Lower lobe of right lung (tissue), 2 donors: ENCODE results near the gene TEX52. TPM values are rescaled to one million over a fixed set of nuclear protein-coding genes. Genes with fewer than 3 reads are reported as not detected.
"Not testable (repeated sequence)": the region's sequence is repeated elsewhere in the genome, so short reads cannot be mapped to it uniquely, and the experiment has no call there.

Source experiments
- ATAC-seq, 2 donors: fragments of 200-7000 bp; cut with Tn5 transposase; one replicate each; pipeline ENCODE4 v1.9.1; 2020 to 2022; ENCODE audit warnings: mild to moderate bottlenecking in 2 of 2, moderate library complexity in 2 of 2
- DNase-seq: peaks from one replicate; pipeline ENCODE4 v3.0.0-alpha.2; 2020
- H3K27ac ChIP-seq: fragments of 200-600 bp; one replicate; pipeline ENCODE4 v1.8.0; 2022
- H3K27me3 ChIP-seq: fragments of 200-600 bp; one replicate; pipeline ENCODE4 v1.8.0; 2022; ENCODE audit warnings: low read depth
- H3K36me3 ChIP-seq: fragments of 200-600 bp; one replicate; pipeline ENCODE4 v1.8.0; 2022; ENCODE audit warnings: mild to moderate bottlenecking
- H3K4me1 ChIP-seq: fragments of 200-600 bp; one replicate; pipeline ENCODE4 v1.8.0; 2022
- H3K4me3 ChIP-seq: fragments of 200-600 bp; one replicate; pipeline ENCODE4 v1.8.0; 2022; ENCODE audit warnings: mild to moderate bottlenecking
- H3K9me3 ChIP-seq: fragments of 200-600 bp; one replicate; pipeline ENCODE4 v1.8.0; 2022
- CTCF ChIP-seq: fragments of 200-600 bp; IDR thresholded peaks from one replicate; pipeline ENCODE4 v1.8.0; 2022; ENCODE audit warnings: antibody characterized with exemption, mild to moderate bottlenecking
- intact Hi-C: fragments of 100-400 bp; cut with DNase I; formaldehyde crosslinking; loops from one replicate; pipeline ENCODE4 v1.11.0; 2022
- total RNA-seq: library from RNA; stranded (reverse); fragmentation: NEBNext Ultra II Directional; extraction: Animal tissue kit (Norgen Biotek cat#: 25700); gene quantifications from one replicate; pipeline ENCODE4 v1.2.1, GENCODE V29; 2021
- donor health status: DM: no; HTN: yes; CAD: no; lungs with severe emphysema.

Gene TEX52
- total RNA-seq, 1 donor from 2014 or later: not detected

GRCh38 chr12:2877953-2878732 is 21.3 kb upstream of the TEX52 start:
- H3K4me1 ChIP-seq: peaks cover 26% of the 10 kb centered on the region
- H3K27me3 ChIP-seq: no peaks in the 10 kb centered on the region
- peak overlapping the region; percentile 95 for H3K4me3 ChIP-seq
- intact Hi-C loops: no loop called here
- peaks cover 5% of the 10 kb centered on the region for H3K36me3 ChIP-seq
- H3K9me3 ChIP-seq: no peaks in the 10 kb centered on the region
- DNase-seq (no peak), ATAC-seq (peak; percentile 45 to 55)
- peak overlapping the region; percentile 95 for H3K27ac ChIP-seq
- TF ChIP-seq CTCF: no peak

GRCh38 chr12:2877047-2877952 is 20.5 kb upstream of the TEX52 start, which contains the start of the genes FOXM1 and RHNO1:
FOXM1 (minus strand) TSS chr12:2877174; CDS start chr12:2874478, 2,696 bp downstream.
RHNO1 (plus strand) TSS chr12:2877223; CDS start chr12:2885367, 8,144 bp downstream.
- peaks cover 5% of the 10 kb centered on the region for H3K36me3 ChIP-seq
- DNase-seq: peak; percentile 93
- peak within 1 kb of the TSS; percentile 95 for H3K27ac ChIP-seq
- intact Hi-C loops: no loop called here
- peak; percentile 35 for TF ChIP-seq CTCF
- ATAC-seq: peak; percentile 95 to 96
- H3K4me1 ChIP-seq: peaks cover 26% of the 10 kb centered on the region
- H3K4me3 ChIP-seq: peak within 1 kb of the TSS; percentile 95
- H3K27me3 ChIP-seq: no peaks in the 10 kb centered on the region
- H3K9me3 ChIP-seq: no peaks in the 10 kb centered on the region

GRCh38 chr12:2876431-2877046 is 19.7 kb upstream of the TEX52 start:
- Histone ChIP-seq H3K36me3 (peaks cover 5% of the 10 kb centered on the region), H3K27me3 (no peaks in the 10 kb centered on the region), H3K4me3 (peak overlapping the region; percentile 95), H3K4me1 (peaks cover 26% of the 10 kb centered on the region), H3K27ac (peak overlapping the region; percentile 95), H3K9me3 (no peaks in the 10 kb centered on the region)
- no peak for TF ChIP-seq CTCF
- ATAC-seq (peak in 1 of 2 donors; percentile 54), DNase-seq (no peak)
- intact Hi-C loops: no loop called here

- H3K27ac ChIP-seq, DNase-seq, H3K9me3 ChIP-seq, H3K27me3 ChIP-seq, H3K4me1 ChIP-seq, H3K36me3 ChIP-seq, ATAC-seq, intact Hi-C loops, H3K4me3 ChIP-seq: not testable (repeated sequence)
Observed at GRCh38 chr12:2868986-2869632, 12.3 kb upstream of the TEX52 start.

GRCh38 chr12:2864198-2864597 is 7.4 kb upstream of the TEX52 start:
- no peak for ATAC-seq
- Histone ChIP-seq H3K36me3 (no peaks in the 10 kb centered on the region), H3K27ac (no peak overlapping the region), H3K4me1 (no peaks in the 10 kb centered on the region), H3K4me3 (no peak overlapping the region), H3K27me3 (no peaks in the 10 kb centered on the region), H3K9me3 (no peaks in the 10 kb centered on the region)
- no peak for TF ChIP-seq CTCF
- intact Hi-C loops: no loop called here
- no peak for DNase-seq

- H3K27me3 ChIP-seq, intact Hi-C loops, H3K4me3 ChIP-seq, H3K36me3 ChIP-seq, H3K27ac ChIP-seq, H3K4me1 ChIP-seq, DNase-seq, H3K9me3 ChIP-seq, ATAC-seq: not testable (repeated sequence)
Observed at GRCh38 chr12:2863402-2863801, 6.6 kb upstream of the TEX52 start.
